ENCODE data around the gene ZNF174.
A peak's percentile ranks its signal among the peaks of the same experiment; 100 is the strongest.

DNA sequence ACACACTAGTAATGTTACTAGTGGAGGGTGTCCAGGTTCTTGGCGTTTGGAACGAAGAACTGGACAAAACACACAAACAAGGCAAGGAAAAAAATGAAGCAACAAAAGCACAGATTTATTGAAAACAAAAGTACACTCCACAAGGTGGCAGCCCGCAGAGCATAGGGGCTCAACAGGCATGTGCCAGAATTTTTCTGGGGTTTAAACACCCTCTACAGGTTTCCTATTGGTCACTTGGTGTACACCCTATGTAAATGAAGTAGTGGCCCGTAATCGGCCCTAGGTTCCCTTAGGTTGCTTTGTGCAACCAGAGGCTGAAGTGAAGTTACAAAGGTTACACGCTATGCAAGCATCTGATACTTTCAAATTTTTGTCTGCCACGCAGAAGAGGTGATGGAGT is 37.2 kb upstream of the ZNF174 start:
- TF ChIP-seq, protein P1, sequence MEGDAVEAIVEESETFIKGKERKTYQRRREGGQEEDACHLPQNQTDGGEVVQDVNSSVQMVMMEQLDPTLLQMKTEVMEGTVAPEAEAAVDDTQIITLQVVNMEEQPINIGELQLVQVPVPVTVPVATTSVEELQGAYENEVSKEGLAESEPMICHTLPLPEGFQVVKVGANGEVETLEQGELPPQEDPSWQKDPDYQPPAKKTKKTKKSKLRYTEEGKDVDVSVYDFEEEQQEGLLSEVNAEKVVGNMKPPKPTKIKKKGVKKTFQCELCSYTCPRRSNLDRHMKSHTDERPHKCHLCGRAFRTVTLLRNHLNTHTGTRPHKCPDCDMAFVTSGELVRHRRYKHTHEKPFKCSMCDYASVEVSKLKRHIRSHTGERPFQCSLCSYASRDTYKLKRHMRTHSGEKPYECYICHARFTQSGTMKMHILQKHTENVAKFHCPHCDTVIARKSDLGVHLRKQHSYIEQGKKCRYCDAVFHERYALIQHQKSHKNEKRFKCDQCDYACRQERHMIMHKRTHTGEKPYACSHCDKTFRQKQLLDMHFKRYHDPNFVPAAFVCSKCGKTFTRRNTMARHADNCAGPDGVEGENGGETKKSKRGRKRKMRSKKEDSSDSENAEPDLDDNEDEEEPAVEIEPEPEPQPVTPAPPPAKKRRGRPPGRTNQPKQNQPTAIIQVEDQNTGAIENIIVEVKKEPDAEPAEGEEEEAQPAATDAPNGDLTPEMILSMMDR (IDR thresholded peaks at IDR 0.05 in 2 of 3, conservative IDR thresholded peaks at IDR 0.05 in 1 of 3; ENCODE audit: borderline replicate concordance in 1 of 3, insufficient read depth in 1 of 3, low read depth in 2 of 3, low read length in 2 of 3) = no peak
- TF ChIP-seq POLR2AphosphoS5 (IDR thresholded peaks at IDR 0.05; ENCODE audit: low read depth, low read length) (no peak), EZH2phosphoT487 (IDR thresholded peaks at IDR 0.05; ENCODE audit: borderline replicate concordance) (no peak), POLR2A (IDR thresholded peaks at IDR 0.05; ENCODE audit: borderline replicate concordance, extremely low read depth, insufficient read depth, insufficient read length) (no peak), JUND (IDR thresholded peaks at IDR 0.05) (no peak), RAD21 (IDR thresholded peaks at IDR 0.05; ENCODE audit: low read depth) (0 out of 2 replicates have a peak, but pooled peaks have one; percentile 13)
- TF ChIP-seq, protein P2, sequence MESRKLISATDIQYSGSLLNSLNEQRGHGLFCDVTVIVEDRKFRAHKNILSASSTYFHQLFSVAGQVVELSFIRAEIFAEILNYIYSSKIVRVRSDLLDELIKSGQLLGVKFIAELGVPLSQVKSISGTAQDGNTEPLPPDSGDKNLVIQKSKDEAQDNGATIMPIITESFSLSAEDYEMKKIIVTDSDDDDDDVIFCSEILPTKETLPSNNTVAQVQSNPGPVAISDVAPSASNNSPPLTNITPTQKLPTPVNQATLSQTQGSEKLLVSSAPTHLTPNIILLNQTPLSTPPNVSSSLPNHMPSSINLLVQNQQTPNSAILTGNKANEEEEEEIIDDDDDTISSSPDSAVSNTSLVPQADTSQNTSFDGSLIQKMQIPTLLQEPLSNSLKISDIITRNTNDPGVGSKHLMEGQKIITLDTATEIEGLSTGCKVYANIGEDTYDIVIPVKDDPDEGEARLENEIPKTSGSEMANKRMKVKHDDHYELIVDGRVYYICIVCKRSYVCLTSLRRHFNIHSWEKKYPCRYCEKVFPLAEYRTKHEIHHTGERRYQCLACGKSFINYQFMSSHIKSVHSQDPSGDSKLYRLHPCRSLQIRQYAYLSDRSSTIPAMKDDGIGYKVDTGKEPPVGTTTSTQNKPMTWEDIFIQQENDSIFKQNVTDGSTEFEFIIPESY (IDR thresholded peaks at IDR 0.05; ENCODE audit: extremely low read depth, insufficient replicate concordance, low read length) = no peak
- TF ChIP-seq, protein P3, sequence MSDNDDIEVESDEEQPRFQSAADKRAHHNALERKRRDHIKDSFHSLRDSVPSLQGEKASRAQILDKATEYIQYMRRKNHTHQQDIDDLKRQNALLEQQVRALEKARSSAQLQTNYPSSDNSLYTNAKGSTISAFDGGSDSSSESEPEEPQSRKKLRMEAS (IDR thresholded peaks at IDR 0.05) = no peak
